ENCODE results near the gene EPS8L2.
A peak's percentile ranks its signal among the peaks of the same experiment; 100 is the strongest.

The EPS8L2 gene

DNA sequence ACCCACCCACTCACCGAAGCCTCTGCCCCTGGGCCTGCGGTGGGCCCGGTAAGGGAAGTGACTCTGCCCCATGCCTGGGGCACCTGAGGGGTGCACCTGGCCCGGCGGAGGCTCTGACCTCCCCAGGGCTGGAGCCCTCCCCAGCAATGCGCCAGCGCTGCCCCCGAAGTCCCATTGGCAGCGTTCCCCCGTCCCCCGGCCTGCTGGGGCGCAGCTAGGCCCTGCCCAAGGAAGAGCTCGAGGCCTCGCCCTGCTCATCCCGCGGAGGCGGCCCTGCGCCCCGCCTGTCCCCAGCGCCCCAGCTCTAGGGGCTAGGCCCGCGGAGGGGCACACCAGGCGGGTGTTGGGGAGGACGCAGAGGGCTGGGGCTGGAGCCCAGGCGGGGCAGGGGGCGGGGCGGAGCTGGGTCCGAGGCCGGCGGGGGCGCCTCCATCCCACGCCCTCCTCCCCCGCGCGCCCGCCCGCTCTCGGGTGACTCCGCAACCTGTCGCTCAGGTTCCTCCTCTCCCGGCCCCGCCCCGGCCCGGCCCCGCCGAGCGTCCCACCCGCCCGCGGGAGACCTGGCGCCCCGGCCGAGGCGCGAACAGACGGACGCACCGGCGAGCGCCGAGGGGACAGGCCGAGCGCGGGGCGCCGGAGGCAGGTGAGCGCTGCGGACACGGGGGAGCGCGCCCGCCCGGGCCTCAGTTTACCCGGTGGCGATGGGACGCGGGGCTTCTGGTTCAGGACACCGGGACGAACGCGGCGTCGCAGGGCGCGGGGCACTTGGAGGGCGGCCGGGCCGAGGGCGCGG is at the start of gene EPS8L2:
Gene EPS8L2 (plus strand): TSS at position 586 of the 793 bp plus-strand sequence. CDS start 3,177 bp downstream, outside the sequence.
- Histone ChIP-seq H3K9me3 (ENCODE audit: control insufficient read depth, insufficient read depth, low read length) (no peaks in the 10 kb centered on the region), H3K9ac (ENCODE audit: low read depth, low read length) (peak within 1 kb of the TSS; percentile 88), H3K4me1 (ENCODE audit: control insufficient read depth, insufficient read depth, low read length) (peaks cover 4% of the 10 kb centered on the region), H3K27me3 (ENCODE audit: control insufficient read depth, insufficient read depth, low read length) (no peaks in the 10 kb centered on the region), H3K4me3 (ENCODE audit: low read depth, low read length) (peak within 1 kb of the TSS; percentile 77), H3K36me3 (ENCODE audit: control insufficient read depth, insufficient read depth, low read length) (peaks cover 17% of the 10 kb centered on the region)

DNA sequence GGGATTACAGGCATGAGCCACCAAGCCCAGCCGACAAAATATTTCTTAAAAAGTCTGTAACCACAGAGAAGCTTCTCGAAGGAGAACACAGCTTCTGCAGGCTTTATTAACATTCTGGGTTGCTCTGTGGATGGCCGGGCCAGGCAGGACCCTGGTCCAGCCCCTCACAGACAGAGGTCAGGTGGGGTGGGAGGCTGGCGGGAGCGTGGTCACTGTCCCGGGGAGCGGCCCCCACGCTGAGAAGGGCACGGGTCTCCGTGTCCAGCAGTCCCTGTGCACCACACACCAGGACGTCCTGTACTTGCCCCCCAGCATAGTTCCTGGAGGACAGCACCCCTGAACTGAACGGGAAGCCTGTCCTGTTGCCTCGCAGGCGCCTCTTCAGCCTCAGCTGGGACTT is 49.6 kb upstream of the EPS8L2 start:
- Histone ChIP-seq H3K4me3 (ENCODE audit: low read depth, low read length) (no peak overlapping the region), H3K9ac (ENCODE audit: low read depth, low read length) (no peak overlapping the region), H3K9me3 (ENCODE audit: control insufficient read depth, insufficient read depth, low read length) (no peaks in the 10 kb centered on the region), H3K36me3 (ENCODE audit: control insufficient read depth, insufficient read depth, low read length) (peaks cover 13% of the 10 kb centered on the region), H3K4me1 (ENCODE audit: control insufficient read depth, insufficient read depth, low read length) (no peaks in the 10 kb centered on the region), H3K27me3 (ENCODE audit: control insufficient read depth, insufficient read depth, low read length) (no peaks in the 10 kb centered on the region)

DNA sequence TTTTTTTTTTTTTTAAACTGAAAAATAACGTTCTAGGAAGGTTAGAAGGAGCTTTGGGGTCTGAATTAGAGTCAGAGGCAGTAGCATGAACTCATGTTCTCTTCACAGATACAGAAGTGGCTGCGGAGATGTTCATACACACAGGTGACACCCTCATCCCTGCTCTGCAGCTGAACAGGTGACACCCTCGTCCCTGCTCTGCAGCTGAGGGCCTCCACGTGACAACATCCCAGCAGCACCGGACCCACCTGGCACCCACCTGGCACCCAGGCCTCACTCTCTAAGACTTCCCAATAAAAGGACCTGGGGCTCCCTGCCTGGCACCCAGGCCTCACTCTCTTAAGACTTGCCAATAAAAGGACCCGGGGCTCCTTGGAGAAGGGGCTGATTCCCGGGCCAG is 49.2 kb upstream of the EPS8L2 start:
- Histone ChIP-seq H3K36me3 (ENCODE audit: control insufficient read depth, insufficient read depth, low read length) (peaks cover 13% of the 10 kb centered on the region), H3K9ac (ENCODE audit: low read depth, low read length) (no peak overlapping the region), H3K4me1 (ENCODE audit: control insufficient read depth, insufficient read depth, low read length) (no peaks in the 10 kb centered on the region)

DNA sequence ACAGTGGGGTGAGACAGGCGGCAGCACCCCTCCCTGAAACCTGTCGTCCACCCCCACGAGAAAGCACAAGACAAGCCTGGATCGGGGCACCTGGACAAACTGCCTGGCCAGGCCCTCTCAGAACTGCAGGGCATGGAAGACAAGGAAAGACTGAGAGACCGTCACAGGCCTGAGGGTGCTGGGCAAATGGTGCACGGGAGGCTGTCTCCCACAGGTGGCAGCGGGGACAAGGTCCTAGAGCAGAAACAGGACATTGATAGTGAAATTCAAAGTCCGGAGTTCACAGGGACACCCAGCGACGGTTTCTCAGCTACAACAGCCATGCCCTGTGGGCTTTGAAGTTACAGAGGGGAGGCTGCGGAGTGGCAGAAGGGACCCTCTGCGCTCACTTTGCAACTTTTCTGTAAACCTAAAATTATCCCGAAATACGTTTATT is 48.3 kb upstream of the EPS8L2 start:
- H3K4me1 ChIP-seq (ENCODE audit: control insufficient read depth, insufficient read depth, low read length) = no peaks in the 10 kb centered on the region
- H3K36me3 ChIP-seq (ENCODE audit: control insufficient read depth, insufficient read depth, low read length) = peaks cover 16% of the 10 kb centered on the region
- no peak overlapping the region for H3K9ac ChIP-seq (ENCODE audit: low read depth, low read length)
- H3K27me3 ChIP-seq (ENCODE audit: control insufficient read depth, insufficient read depth, low read length) = no peaks in the 10 kb centered on the region
- H3K4me3 ChIP-seq (ENCODE audit: low read depth, low read length) = no peak overlapping the region
- H3K9me3 ChIP-seq (ENCODE audit: control insufficient read depth, insufficient read depth, low read length) = no peaks in the 10 kb centered on the region

More for the DNA sequence above, 49.2 kb upstream of the EPS8L2 start:
- H3K27me3 ChIP-seq (ENCODE audit: control insufficient read depth, insufficient read depth, low read length) = no peaks in the 10 kb centered on the region
- no peak overlapping the region for H3K4me3 ChIP-seq (ENCODE audit: low read depth, low read length)
- H3K9me3 ChIP-seq (ENCODE audit: control insufficient read depth, insufficient read depth, low read length) = no peaks in the 10 kb centered on the region

DNA sequence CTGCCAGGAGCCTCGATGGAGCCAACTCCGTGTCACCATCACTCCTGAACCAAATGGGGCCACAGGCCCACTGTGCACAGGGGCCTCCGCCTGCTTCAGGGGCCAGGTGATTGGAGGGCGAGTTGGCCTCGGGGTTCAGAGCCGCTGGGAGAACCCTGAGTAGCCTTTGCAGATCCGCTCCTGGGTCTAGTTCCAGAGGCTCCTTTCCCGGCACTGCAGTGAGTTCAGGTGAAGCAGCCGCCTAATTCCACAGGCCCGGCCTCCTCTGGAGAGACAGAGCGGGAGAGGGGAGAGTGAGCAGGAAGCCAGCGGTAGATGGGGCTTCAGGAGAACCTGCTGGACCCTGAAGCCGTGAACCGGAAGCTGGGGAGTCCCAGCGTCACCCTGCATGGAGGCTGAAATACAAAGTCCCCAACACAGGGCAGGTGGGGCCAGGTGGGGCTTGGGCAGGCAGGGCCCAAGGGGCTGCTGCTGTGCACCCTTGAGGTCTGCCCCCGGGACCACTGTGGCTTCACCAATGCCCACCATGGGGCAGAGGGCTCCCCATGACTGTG is 46.4 kb upstream of the EPS8L2 start:
- peaks cover 12% of the 10 kb centered on the region for H3K36me3 ChIP-seq (ENCODE audit: control insufficient read depth, insufficient read depth, low read length)
- H3K4me1 ChIP-seq (ENCODE audit: control insufficient read depth, insufficient read depth, low read length) = no peaks in the 10 kb centered on the region
- H3K9ac ChIP-seq (ENCODE audit: low read depth, low read length) = no peak overlapping the region
- no peak overlapping the region for H3K4me3 ChIP-seq (ENCODE audit: low read depth, low read length)
- no peaks in the 10 kb centered on the region for H3K27me3 ChIP-seq (ENCODE audit: control insufficient read depth, insufficient read depth, low read length)
- H3K9me3 ChIP-seq (ENCODE audit: control insufficient read depth, insufficient read depth, low read length) = no peaks in the 10 kb centered on the region

DNA sequence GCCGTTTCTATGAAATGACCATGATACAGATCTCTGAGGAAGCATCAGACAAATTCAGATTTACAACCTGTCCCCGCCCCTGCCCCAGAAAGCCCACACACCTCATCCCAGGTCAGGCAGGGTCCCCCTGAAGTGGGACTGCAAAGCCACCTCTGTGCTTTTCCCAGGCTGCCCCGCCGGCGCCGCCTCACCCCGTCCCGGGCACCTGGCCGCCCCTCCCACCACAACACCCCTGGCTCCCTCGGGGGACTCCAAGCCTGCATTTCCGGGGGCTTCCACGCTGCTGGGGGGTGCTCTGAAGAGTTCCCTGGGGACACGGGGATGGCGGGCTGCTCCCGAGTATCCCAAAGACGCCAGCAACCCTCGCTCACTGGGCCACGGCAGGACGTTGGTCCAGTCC is 45.8 kb upstream of the EPS8L2 start:
- H3K36me3 ChIP-seq (ENCODE audit: control insufficient read depth, insufficient read depth, low read length) = peaks cover 12% of the 10 kb centered on the region
- H3K9ac ChIP-seq (ENCODE audit: low read depth, low read length) = no peak overlapping the region
- H3K4me3 ChIP-seq (ENCODE audit: low read depth, low read length) = no peak overlapping the region
- no peaks in the 10 kb centered on the region for H3K9me3 ChIP-seq (ENCODE audit: control insufficient read depth, insufficient read depth, low read length)
- no peaks in the 10 kb centered on the region for H3K27me3 ChIP-seq (ENCODE audit: control insufficient read depth, insufficient read depth, low read length)
- H3K4me1 ChIP-seq (ENCODE audit: control insufficient read depth, insufficient read depth, low read length) = no peaks in the 10 kb centered on the region

DNA sequence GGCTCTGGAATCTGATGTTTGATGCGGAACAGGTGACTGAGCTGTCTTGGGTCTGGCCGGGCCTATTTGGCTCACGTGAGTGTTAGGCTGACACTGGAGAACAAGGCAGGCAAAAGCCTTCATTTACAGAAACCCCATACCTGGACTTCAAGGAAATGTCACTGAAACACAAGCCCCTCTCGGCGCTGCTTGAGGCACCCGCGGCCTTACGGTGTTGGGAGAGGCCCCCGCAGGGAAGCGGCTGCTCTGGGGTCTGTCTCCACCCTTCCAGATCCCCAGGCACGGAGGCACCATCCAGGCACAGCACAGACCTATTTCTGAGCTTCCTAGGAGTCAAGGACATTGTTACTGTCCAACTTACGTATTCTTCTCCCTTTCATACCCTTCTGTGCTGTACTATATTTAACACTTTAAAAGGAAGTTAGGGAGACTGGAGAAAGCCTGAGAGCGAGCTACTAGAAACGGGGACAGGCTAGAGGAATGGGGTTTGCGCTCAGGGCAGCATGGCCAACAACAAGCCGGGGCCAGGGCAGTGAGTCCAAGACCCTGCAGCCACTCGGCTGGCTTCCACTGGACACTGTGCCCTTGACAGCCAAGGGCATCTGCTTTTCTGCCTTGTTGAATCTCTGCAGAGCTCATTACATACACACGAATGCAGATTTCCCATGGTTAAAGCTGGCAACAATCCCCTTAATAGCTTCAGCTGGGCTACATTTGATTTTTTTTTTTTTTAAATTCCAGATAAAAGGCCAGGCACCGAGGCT is 45.2 kb upstream of the EPS8L2 start:
- H3K4me3 ChIP-seq (ENCODE audit: low read depth, low read length) = no peak overlapping the region

DNA sequence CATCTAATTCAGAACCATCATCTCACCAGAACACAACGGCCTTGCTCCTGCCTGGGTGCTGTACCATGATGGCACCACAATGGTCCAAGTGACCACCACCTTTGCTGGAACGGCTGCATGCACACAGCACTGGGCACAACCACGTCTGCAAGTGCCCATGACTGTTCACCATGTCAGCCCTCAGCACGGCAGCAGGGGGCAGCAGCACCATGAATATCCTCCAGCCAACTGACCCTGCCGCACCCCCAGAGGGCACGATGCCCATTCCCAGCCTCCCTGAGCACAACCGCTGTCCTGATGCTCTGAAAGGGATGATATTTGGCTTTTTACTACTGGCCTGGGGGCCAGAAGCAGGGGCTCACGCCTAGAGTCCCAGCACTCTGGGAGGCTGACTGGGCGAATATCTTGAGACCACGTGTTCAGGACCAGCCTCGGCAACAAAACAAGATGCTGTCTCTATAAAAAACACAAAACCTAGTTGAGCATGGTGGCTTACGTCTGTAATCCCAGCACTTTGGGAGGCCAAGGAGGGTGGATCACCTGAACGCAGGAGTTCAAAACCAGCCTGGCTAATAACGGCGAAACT is 43.2 kb upstream of the EPS8L2 start:
- Histone ChIP-seq H3K27me3 (ENCODE audit: control insufficient read depth, insufficient read depth, low read length) (no peaks in the 10 kb centered on the region), H3K4me1 (ENCODE audit: control insufficient read depth, insufficient read depth, low read length) (no peaks in the 10 kb centered on the region), H3K9ac (ENCODE audit: low read depth, low read length) (no peak overlapping the region), H3K9me3 (ENCODE audit: control insufficient read depth, insufficient read depth, low read length) (no peaks in the 10 kb centered on the region), H3K36me3 (ENCODE audit: control insufficient read depth, insufficient read depth, low read length) (peaks cover 10% of the 10 kb centered on the region), H3K4me3 (ENCODE audit: low read depth, low read length) (no peak overlapping the region)

More for the DNA sequence above, 45.2 kb upstream of the EPS8L2 start:
- Histone ChIP-seq H3K27me3 (ENCODE audit: control insufficient read depth, insufficient read depth, low read length) (no peaks in the 10 kb centered on the region), H3K36me3 (ENCODE audit: control insufficient read depth, insufficient read depth, low read length) (peaks cover 12% of the 10 kb centered on the region), H3K4me1 (ENCODE audit: control insufficient read depth, insufficient read depth, low read length) (no peaks in the 10 kb centered on the region), H3K9ac (ENCODE audit: low read depth, low read length) (no peak overlapping the region), H3K9me3 (ENCODE audit: control insufficient read depth, insufficient read depth, low read length) (no peaks in the 10 kb centered on the region)

DNA sequence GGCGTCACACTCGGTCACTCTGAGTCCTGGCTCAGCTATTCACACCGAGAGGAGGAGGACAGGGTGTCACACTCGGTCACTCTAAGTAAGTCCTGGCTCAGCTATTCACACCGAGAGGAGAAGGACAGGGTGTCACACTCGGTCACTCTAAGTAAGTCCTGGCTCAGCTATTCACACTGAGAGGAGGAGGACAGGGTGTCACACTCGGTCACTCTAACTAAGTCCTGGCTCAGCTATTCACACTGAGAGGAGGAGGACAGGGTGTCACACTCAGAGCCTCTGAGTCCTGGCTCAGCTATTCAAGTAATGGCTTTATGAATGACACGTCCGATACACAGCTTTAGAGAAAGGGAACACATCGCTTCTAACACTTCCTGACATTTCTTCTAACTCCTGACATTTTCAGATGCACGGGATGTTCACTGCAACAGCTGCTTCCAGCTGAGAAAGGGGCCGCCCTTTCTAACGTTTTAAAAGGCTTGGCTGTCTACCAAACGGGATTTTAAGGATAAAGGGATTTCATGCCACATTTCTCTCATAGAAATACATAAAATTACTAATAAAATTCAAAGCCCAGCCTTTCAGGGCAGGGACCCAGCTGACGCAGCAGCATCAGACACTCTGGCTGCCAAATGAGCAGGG is 40.8 kb upstream of the EPS8L2 start:
- H3K27me3 ChIP-seq (ENCODE audit: control insufficient read depth, insufficient read depth, low read length) = no peaks in the 10 kb centered on the region
- H3K4me3 ChIP-seq (ENCODE audit: low read depth, low read length) = no peak overlapping the region
- no peaks in the 10 kb centered on the region for H3K4me1 ChIP-seq (ENCODE audit: control insufficient read depth, insufficient read depth, low read length)
- H3K36me3 ChIP-seq (ENCODE audit: control insufficient read depth, insufficient read depth, low read length) = peaks cover 4% of the 10 kb centered on the region
- H3K9me3 ChIP-seq (ENCODE audit: control insufficient read depth, insufficient read depth, low read length) = no peaks in the 10 kb centered on the region
- no peak overlapping the region for H3K9ac ChIP-seq (ENCODE audit: low read depth, low read length)

DNA sequence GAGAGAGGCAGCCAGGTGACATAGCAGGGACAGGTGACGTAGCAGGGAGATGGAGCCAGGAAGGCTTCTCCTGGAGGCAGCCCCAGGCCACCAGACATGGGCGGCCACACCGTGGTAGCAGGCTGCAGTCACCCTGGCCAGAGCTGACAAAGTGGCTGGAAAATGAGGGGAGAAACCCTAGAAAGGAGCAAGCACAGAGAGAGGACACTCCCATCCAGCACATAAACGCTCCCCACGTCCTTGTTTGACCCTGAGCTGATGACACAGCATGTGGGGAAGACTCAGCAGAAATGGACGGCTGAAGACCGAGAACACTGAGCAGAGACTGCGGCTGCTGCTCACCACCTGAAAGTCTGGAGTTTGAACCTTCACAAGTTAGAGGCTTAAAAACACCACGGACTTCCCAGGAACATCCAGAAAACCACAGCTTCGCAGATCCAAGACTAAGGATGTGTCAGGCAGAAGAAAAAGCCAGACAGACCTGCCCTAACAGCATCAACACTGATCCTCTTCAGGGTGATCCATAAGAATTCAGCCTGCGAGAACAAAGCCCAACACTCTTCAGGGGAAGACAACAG is 40.2 kb upstream of the EPS8L2 start:
- H3K4me3 ChIP-seq (ENCODE audit: low read depth, low read length) = no peak overlapping the region
- no peak overlapping the region for H3K9ac ChIP-seq (ENCODE audit: low read depth, low read length)
- peaks cover 4% of the 10 kb centered on the region for H3K36me3 ChIP-seq (ENCODE audit: control insufficient read depth, insufficient read depth, low read length)
- H3K27me3 ChIP-seq (ENCODE audit: control insufficient read depth, insufficient read depth, low read length) = no peaks in the 10 kb centered on the region
- no peaks in the 10 kb centered on the region for H3K9me3 ChIP-seq (ENCODE audit: control insufficient read depth, insufficient read depth, low read length)
- no peaks in the 10 kb centered on the region for H3K4me1 ChIP-seq (ENCODE audit: control insufficient read depth, insufficient read depth, low read length)

DNA sequence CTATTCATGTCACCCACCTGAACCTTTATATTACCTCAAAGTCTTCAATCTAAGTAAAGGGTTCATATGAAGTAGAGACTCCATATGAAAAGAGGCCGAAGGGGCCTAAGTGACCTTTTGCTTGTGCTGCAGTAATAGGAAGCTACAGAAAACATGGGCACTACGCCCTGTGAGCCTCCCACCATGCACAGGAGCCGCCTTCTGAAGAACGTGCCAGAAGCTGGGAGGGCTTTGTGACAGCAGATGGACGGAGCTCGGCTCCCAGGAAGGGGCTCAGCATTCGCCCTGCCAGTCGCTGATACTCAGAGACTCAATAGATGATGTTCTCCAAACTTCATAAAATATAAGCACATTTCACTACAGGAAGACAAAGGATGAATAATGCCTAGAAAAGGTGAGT is 32.2 kb upstream of the EPS8L2 start:
- Histone ChIP-seq H3K36me3 (ENCODE audit: control insufficient read depth, insufficient read depth, low read length) (peaks cover 15% of the 10 kb centered on the region), H3K4me1 (ENCODE audit: control insufficient read depth, insufficient read depth, low read length) (no peaks in the 10 kb centered on the region), H3K27me3 (ENCODE audit: control insufficient read depth, insufficient read depth, low read length) (no peaks in the 10 kb centered on the region), H3K9ac (ENCODE audit: low read depth, low read length) (no peak overlapping the region), H3K9me3 (ENCODE audit: control insufficient read depth, insufficient read depth, low read length) (no peaks in the 10 kb centered on the region), H3K4me3 (ENCODE audit: low read depth, low read length) (no peak overlapping the region)
